Lower leg skin (tissue), 3 donors: ENCODE results near the gene CTSO.

Experiments
- CTCF ChIP-seq, 3 donors: fragments of 450-650 bp; IDR thresholded peaks; one replicate each; pipeline ENCODE4 v1.5.1; 2016; ENCODE audit warnings: antibody characterized with exemption in 3 of 3, mild to moderate bottlenecking in 3 of 3, moderate library complexity in 2 of 3
- POLR2A ChIP-seq, 2 donors: fragments of 450-650 bp; IDR thresholded peaks; one replicate each; pipeline ENCODE4 v1.6.1; 2016 to 2017; ENCODE audit warnings: antibody characterized with exemption in 2 of 2, mild to moderate bottlenecking in 1 of 2, moderate library complexity in 1 of 2

- TF ChIP-seq CTCF (IDR thresholded peaks at IDR 0.05) (no peak), POLR2A (IDR thresholded peaks at IDR 0.05) (no peak)
Measured at GRCh38 chr4:155959417-155959816, 5.8 kb upstream of the CTSO start.
